ENCODE data around the gene SLC30A3.

- TF ChIP-seq CTCF (IDR thresholded peaks at IDR 0.05) (no peak), POLR2A (IDR thresholded peaks at IDR 0.05) (no peak)
Measured at GRCh38 chr2:27305516-27305915, 42.7 kb upstream of the SLC30A3 start.
